ENCODE measurements around the gene PRTN3. TPM values are rescaled to one million over a fixed set of nuclear protein-coding genes. Genes with fewer than 3 reads are reported as not detected.
"Not testable (repeated sequence)": the region's sequence is repeated elsewhere in the genome, so short reads cannot be mapped to it uniquely, and the experiment has no call there.

PRTN3 gene
- total and polyA plus RNA-seq, 4 donors: 0.17 to 225 (median 1.7) TPM

- H3K4me3 ChIP-seq (ENCODE audit: low read depth in 1 of 3, low read length in 3 of 3); H3K27ac ChIP-seq (ENCODE audit: low read depth in 1 of 2, low read length in 2 of 2): not testable (repeated sequence)
- WGBS: 97% methylated on average over 5 of the region's 5 CpGs
Measured at GRCh38 chr19:820212-820611, 20.6 kb upstream of the PRTN3 start.

GRCh38 chr19:821231-821824 is 19.5 kb upstream of the PRTN3 start:
- Histone ChIP-seq H3K36me3 (ENCODE audit: control insufficient read depth in 4 of 4, insufficient read depth in 3 of 4, low read depth in 1 of 4, low read length in 3 of 4) (no peaks in the 10 kb centered on the region), H3K9me3 (ENCODE audit: control insufficient read depth in 4 of 4, low read length in 3 of 4) (no peaks in the 10 kb centered on the region), H3K4me1 (ENCODE audit: control insufficient read depth in 4 of 4, insufficient read depth in 4 of 4, low read length in 3 of 4) (peaks cover 0 to 8% (median 0%) of the 10 kb centered on the region in 4 donors), H3K27me3 (ENCODE audit: control insufficient read depth in 4 of 4, insufficient read depth in 4 of 4, low read length in 3 of 4) (peaks cover 0 to 6% (median 1%) of the 10 kb centered on the region in 4 donors), H3K27ac (ENCODE audit: low read depth in 1 of 2, low read length in 2 of 2) (no peak overlapping the region), H3K4me3 (ENCODE audit: low read depth in 1 of 3, low read length in 3 of 3) (peak overlapping the region in 1 of 3 donors; percentile 45), H3K9ac (ENCODE audit: low read depth in 1 of 2, low read length in 2 of 2) (no peak overlapping the region)
- no peak for DNase-seq (ENCODE audit: low spot score)
- no peak for TF ChIP-seq NR2F2 (IDR thresholded peaks at IDR 0.05)
- no peak for TF ChIP-seq REST (IDR thresholded peaks at IDR 0.05)
- TF ChIP-seq SP1 (IDR thresholded peaks at IDR 0.05): no peak
- no peak for TF ChIP-seq HNF4G (IDR thresholded peaks at IDR 0.05)
- TF ChIP-seq YY1 (IDR thresholded peaks at IDR 0.05): no peak
- TF ChIP-seq ZBTB33 (IDR thresholded peaks at IDR 0.05): no peak
- 3% methylated on average over 64 of the region's 64 CpGs for WGBS

More at GRCh38 chr19:820212-820611, 20.6 kb upstream of the PRTN3 start:
- not testable (repeated sequence) for H3K9ac ChIP-seq (ENCODE audit: low read depth in 1 of 2, low read length in 2 of 2); H3K4me1 ChIP-seq (ENCODE audit: control insufficient read depth in 4 of 4, insufficient read depth in 4 of 4, low read length in 3 of 4); H3K9me3 ChIP-seq (ENCODE audit: control insufficient read depth in 4 of 4, low read length in 3 of 4); H3K27me3 ChIP-seq (ENCODE audit: control insufficient read depth in 4 of 4, insufficient read depth in 4 of 4, low read length in 3 of 4); H3K36me3 ChIP-seq (ENCODE audit: control insufficient read depth in 4 of 4, insufficient read depth in 3 of 4, low read depth in 1 of 4, low read length in 3 of 4); DNase-seq (ENCODE audit: low spot score)

GRCh38 chr19:821825-822503 is 18.8 kb upstream of the PRTN3 start, which contains the start of gene PLPPR3:
PLPPR3 (minus strand) TSS chr19:821955; CDS start chr19:821559, 396 bp downstream.
- Histone ChIP-seq H3K36me3 (ENCODE audit: control insufficient read depth in 4 of 4, insufficient read depth in 3 of 4, low read depth in 1 of 4, low read length in 3 of 4) (no peaks in the 10 kb centered on the region), H3K27ac (ENCODE audit: low read depth in 1 of 2, low read length in 2 of 2) (no peak within 1 kb of the TSS), H3K9me3 (ENCODE audit: control insufficient read depth in 4 of 4, low read length in 3 of 4) (no peaks in the 10 kb centered on the region), H3K27me3 (ENCODE audit: control insufficient read depth in 4 of 4, insufficient read depth in 4 of 4, low read length in 3 of 4) (peaks cover 0 to 6% (median 1%) of the 10 kb centered on the region in 4 donors), H3K4me3 (ENCODE audit: low read depth in 1 of 3, low read length in 3 of 3) (peak within 1 kb of the TSS in 1 of 3 donors; percentile 45), H3K4me1 (ENCODE audit: control insufficient read depth in 4 of 4, insufficient read depth in 4 of 4, low read length in 3 of 4) (peaks cover 0 to 8% (median 0%) of the 10 kb centered on the region in 4 donors), H3K9ac (ENCODE audit: low read depth in 1 of 2, low read length in 2 of 2) (no peak within 1 kb of the TSS)
- no peak for DNase-seq (ENCODE audit: low spot score)
- 3% methylated on average over 86 of the region's 86 CpGs for WGBS
- TF ChIP-seq ATF3 (IDR thresholded peaks at IDR 0.05) (no peak), RXRA (IDR thresholded peaks at IDR 0.05) (no peak), GABPA (IDR thresholded peaks at IDR 0.05 in 1 of 2, conservative IDR thresholded peaks at IDR 0.05 in 1 of 2) (no peak), JUND (IDR thresholded peaks at IDR 0.05) (no peak), MAX (IDR thresholded peaks at IDR 0.05) (no peak), TAF1 (conservative IDR thresholded peaks at IDR 0.05) (no peak), ZBTB33 (IDR thresholded peaks at IDR 0.05) (no peak), YY1 (IDR thresholded peaks at IDR 0.05) (no peak), HNF4G (IDR thresholded peaks at IDR 0.05) (no peak), CTCF (IDR thresholded peaks at IDR 0.05; ENCODE audit: low read depth, low read length, missing input control) (no peak), NR2F2 (IDR thresholded peaks at IDR 0.05) (no peak)

Measured in liver (tissue), 9 donors.